Astrocyte (in vitro differentiated cells and primary cell): ENCODE results near the gene TEX13D. TPM values are rescaled to one million over a fixed set of nuclear protein-coding genes. Genes with fewer than 3 reads are reported as not detected.

Experiments used
- DNase-seq: peaks from one replicate; pipeline ENCODE4 v3.0.0-alpha.2; 2010; ENCODE audit warnings: low read depth
- FAIRE-seq: peaks from 2 replicates; lab custom pipeline; 2011; peaks lifted over from hg19 to GRCh38; lab: Jason Lieb, UNC
- H2AFZ ChIP-seq: 2 replicates; pipeline ENCODE4 v1.6.0; 2012; ENCODE audit warnings: low read depth, low read length, inconsistent platforms
- H3K27ac ChIP-seq: 2 replicates; pipeline ENCODE4 v1.5.1; 2011; ENCODE audit warnings: low read depth, low read length, inconsistent platforms
- H3K27me3 ChIP-seq: 2 replicates; pipeline ENCODE4 v1.6.0; 2011; ENCODE audit warnings: low read length, inconsistent platforms; ENCODE audit not compliant: insufficient read depth
- H3K36me3 ChIP-seq: 2 replicates; pipeline ENCODE4 v1.5.1; 2011; ENCODE audit warnings: low read length, inconsistent platforms; ENCODE audit not compliant: insufficient read depth
- H3K4me1 ChIP-seq: 2 replicates; pipeline ENCODE4 v1.5.1; 2011; ENCODE audit warnings: low read length, inconsistent platforms; ENCODE audit not compliant: insufficient read depth
- H3K4me2 ChIP-seq: 2 replicates; pipeline ENCODE4 v1.6.0; 2012; ENCODE audit warnings: low read length, inconsistent platforms
- H3K4me3 ChIP-seq: 2 replicates; pipeline ENCODE4 v1.5.1; 2011; ENCODE audit warnings: low read depth, mild to moderate bottlenecking, low read length, inconsistent platforms; ENCODE audit not compliant: insufficient read depth
- H3K79me2 ChIP-seq: 2 replicates; pipeline ENCODE4 v1.6.0; 2012; ENCODE audit warnings: mild to moderate bottlenecking, low read length, inconsistent platforms; ENCODE audit not compliant: insufficient read depth
- H3K9ac ChIP-seq: 2 replicates; pipeline ENCODE4 v1.6.0; 2012; ENCODE audit warnings: mild to moderate bottlenecking, low read length, inconsistent platforms
- H3K9me3 ChIP-seq: 2 replicates; pipeline ENCODE4 v1.5.1; 2012; ENCODE audit warnings: low read depth, mild to moderate bottlenecking, low read length, inconsistent platforms; ENCODE audit not compliant: insufficient read depth
- H4K20me1 ChIP-seq: 2 replicates; pipeline ENCODE4 v1.6.0; 2012; ENCODE audit warnings: low read length, inconsistent platforms; ENCODE audit not compliant: insufficient read depth
- H3K27ac Mint-ChIP-seq: one replicate; pipeline ENCODE4 v1.8.0; 2021; ENCODE audit warnings: mild to moderate bottlenecking, mixed read lengths; ENCODE audit not compliant: unreplicated experiment
- H3K27me3 Mint-ChIP-seq: one replicate; pipeline ENCODE4 v1.8.0; 2021; ENCODE audit warnings: low read depth, mixed read lengths; ENCODE audit not compliant: unreplicated experiment
- H3K36me3 Mint-ChIP-seq: one replicate; pipeline ENCODE4 v1.8.0; 2021; ENCODE audit warnings: low read depth, mixed read lengths; ENCODE audit not compliant: unreplicated experiment
- H3K4me1 Mint-ChIP-seq: one replicate; pipeline ENCODE4 v1.8.0; 2021; ENCODE audit warnings: low read depth, mixed read lengths; ENCODE audit not compliant: unreplicated experiment
- H3K4me3 Mint-ChIP-seq: one replicate; pipeline ENCODE4 v1.8.0; 2021; ENCODE audit warnings: mild to moderate bottlenecking, moderate library complexity, mixed read lengths; ENCODE audit not compliant: unreplicated experiment
- H3K9me3 Mint-ChIP-seq: one replicate; pipeline ENCODE4 v1.8.0; 2021; ENCODE audit warnings: mild to moderate bottlenecking, mixed read lengths; ENCODE audit not compliant: unreplicated experiment
- CTCF ChIP-seq: IDR thresholded peaks from 2 replicates; pipeline ENCODE4 v1.5.1; 2011; ENCODE audit warnings: low read depth, mild to moderate bottlenecking, inconsistent platforms, low read length, moderate library complexity; ENCODE audit not compliant: insufficient read depth
- EZH2 ChIP-seq: IDR thresholded peaks from 2 replicates; pipeline ENCODE4 v1.6.1; 2012; ENCODE audit warnings: mild to moderate bottlenecking, low read length, inconsistent platforms; ENCODE audit not compliant: insufficient read depth
- total RNA-seq: library from RNA; stranded (reverse); gene quantifications from 2 replicates; pipeline ENCODE4 v1.2.1, GENCODE V29; 2021

Gene TEX13D
- total RNA-seq, 1 donor from 2014 or later, result not detected

DNA sequence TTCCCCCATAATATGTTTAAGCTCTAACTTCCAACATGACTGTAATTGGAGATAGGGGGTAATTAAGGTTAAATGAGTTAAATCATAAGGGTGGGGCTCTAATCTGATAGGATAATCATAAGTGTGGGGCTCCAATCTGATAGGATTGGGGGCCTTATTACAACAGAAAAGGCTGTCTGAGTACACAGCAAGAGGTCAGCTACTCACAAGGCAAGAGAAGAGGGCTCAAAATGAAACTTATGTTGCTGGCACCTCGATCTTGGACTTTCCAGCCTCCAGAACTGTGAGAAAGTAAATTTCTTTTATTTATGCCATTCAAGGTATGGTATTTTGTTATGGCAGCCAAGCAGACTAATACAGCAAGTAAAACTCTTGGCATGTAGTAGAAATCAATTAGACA lies 30.3 kb downstream of the TEX13D start:
- Histone ChIP-seq H3K79me2 (no peaks in the 10 kb centered on the region), H2AFZ (no peak overlapping the region), H4K20me1 (no peaks in the 10 kb centered on the region), H3K36me3 (no peaks in the 10 kb centered on the region), H3K27me3 (no peaks in the 10 kb centered on the region), H3K4me2 (no peak overlapping the region), H3K9me3 (no peaks in the 10 kb centered on the region), H3K4me1 (no peaks in the 10 kb centered on the region), H3K9ac (no peak overlapping the region), H3K4me3 (no peak overlapping the region), H3K27ac (no peak overlapping the region)
- Mint-ChIP-seq H3K36me3 (no peaks in the 10 kb centered on the region), H3K9me3 (no peaks in the 10 kb centered on the region), H3K4me1 (no peaks in the 10 kb centered on the region), H3K27ac (no peak overlapping the region), H3K27me3 (no peaks in the 10 kb centered on the region), H3K4me3 (no peak overlapping the region)
- no peak for TF ChIP-seq CTCF
- TF ChIP-seq EZH2, result no peak
- DNase-seq, result no peak
- no peak for FAIRE-seq

DNA sequence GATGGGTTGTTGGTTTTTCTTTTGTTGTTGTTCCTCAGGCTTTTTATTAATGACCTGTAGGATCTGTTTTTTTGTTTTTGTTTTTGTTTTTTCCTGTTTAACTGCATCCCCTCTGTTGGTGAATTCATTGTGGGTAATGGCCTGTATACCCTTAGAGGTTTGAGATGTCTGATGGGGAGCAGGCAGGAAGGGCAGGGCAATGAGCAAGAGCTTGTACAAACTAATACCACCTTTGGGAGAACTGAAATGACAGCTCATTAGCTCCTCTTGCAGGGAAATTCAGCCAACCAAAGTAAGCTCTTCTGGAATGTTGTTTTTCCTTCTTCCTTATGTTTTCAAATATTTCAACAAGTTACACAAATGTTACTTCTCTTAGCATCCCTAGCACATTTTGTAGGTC lies 37.3 kb downstream of the TEX13D start:
- no peak for DNase-seq
- Histone ChIP-seq H3K4me1 (no peaks in the 10 kb centered on the region), H4K20me1 (no peaks in the 10 kb centered on the region), H3K27me3 (no peaks in the 10 kb centered on the region), H3K79me2 (no peaks in the 10 kb centered on the region), H3K27ac (no peak overlapping the region), H3K4me2 (no peak overlapping the region), H3K36me3 (no peaks in the 10 kb centered on the region), H2AFZ (no peak overlapping the region), H3K9me3 (no peaks in the 10 kb centered on the region), H3K9ac (no peak overlapping the region), H3K4me3 (no peak overlapping the region)
- Mint-ChIP-seq H3K4me1 (peaks cover 5% of the 10 kb centered on the region), H3K4me3 (no peak overlapping the region), H3K9me3 (no peaks in the 10 kb centered on the region), H3K36me3 (no peaks in the 10 kb centered on the region), H3K27ac (no peak overlapping the region), H3K27me3 (no peaks in the 10 kb centered on the region)
- FAIRE-seq, result peak; percentile 64
- TF ChIP-seq CTCF (no peak), EZH2 (no peak)

DNA sequence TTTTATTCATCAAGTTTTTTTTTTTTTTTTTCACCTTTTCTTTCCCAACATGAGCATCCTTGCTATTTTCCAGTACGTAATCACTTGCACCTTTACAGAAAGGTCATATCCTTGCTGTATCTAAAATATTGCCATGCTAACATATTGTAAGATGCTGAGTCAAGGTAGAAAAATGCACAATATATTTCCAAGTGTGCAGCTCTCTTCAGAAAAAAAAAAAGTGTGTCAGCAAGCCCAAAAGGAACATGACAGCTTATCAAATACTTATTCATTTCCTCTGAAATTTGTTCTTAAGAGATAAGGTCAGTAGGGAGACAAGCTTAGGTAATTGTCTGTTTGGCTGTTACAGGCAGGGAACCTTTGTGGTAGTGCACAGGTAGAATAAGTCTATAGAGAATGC lies 40.9 kb downstream of the TEX13D start:
- H3K9me3 ChIP-seq, result no peaks in the 10 kb centered on the region
- no peak for DNase-seq
- no peak overlapping the region for H3K4me3 Mint-ChIP-seq
- no peak overlapping the region for H2AFZ ChIP-seq
- no peak overlapping the region for H3K9ac ChIP-seq
- no peaks in the 10 kb centered on the region for H3K9me3 Mint-ChIP-seq
- H3K4me2 ChIP-seq, result no peak overlapping the region
- no peak overlapping the region for H3K27ac Mint-ChIP-seq
- no peak overlapping the region for H3K27ac ChIP-seq
- H3K4me1 Mint-ChIP-seq, result peaks cover 5% of the 10 kb centered on the region
- TF ChIP-seq CTCF (no peak), EZH2 (no peak)
- no peaks in the 10 kb centered on the region for H3K27me3 ChIP-seq
- no peaks in the 10 kb centered on the region for H3K36me3 ChIP-seq
- peak; percentile 23 for FAIRE-seq
- H3K27me3 Mint-ChIP-seq, result no peaks in the 10 kb centered on the region
- no peaks in the 10 kb centered on the region for H3K79me2 ChIP-seq
- no peaks in the 10 kb centered on the region for H3K36me3 Mint-ChIP-seq
- no peaks in the 10 kb centered on the region for H4K20me1 ChIP-seq
- H3K4me3 ChIP-seq, result no peak overlapping the region
- H3K4me1 ChIP-seq, result no peaks in the 10 kb centered on the region
